NCI-H2196 (cell line): ENCODE measurements around the gene RBMX2.
"Not testable (repeated sequence)": the region's sequence is repeated elsewhere in the genome, so short reads cannot be mapped to it uniquely, and the experiment has no call there.

ENCODE experiments used
- DNase-seq: peaks from one replicate; lab custom pipeline; 2025; ENCODE audit not compliant: unreplicated experiment; lab: John Stamatoyannopoulos, UW

The RBMX2 gene, protein sequence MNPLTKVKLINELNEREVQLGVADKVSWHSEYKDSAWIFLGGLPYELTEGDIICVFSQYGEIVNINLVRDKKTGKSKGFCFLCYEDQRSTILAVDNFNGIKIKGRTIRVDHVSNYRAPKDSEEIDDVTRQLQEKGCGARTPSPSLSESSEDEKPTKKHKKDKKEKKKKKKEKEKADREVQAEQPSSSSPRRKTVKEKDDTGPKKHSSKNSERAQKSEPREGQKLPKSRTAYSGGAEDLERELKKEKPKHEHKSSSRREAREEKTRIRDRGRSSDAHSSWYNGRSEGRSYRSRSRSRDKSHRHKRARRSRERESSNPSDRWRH

DNA sequence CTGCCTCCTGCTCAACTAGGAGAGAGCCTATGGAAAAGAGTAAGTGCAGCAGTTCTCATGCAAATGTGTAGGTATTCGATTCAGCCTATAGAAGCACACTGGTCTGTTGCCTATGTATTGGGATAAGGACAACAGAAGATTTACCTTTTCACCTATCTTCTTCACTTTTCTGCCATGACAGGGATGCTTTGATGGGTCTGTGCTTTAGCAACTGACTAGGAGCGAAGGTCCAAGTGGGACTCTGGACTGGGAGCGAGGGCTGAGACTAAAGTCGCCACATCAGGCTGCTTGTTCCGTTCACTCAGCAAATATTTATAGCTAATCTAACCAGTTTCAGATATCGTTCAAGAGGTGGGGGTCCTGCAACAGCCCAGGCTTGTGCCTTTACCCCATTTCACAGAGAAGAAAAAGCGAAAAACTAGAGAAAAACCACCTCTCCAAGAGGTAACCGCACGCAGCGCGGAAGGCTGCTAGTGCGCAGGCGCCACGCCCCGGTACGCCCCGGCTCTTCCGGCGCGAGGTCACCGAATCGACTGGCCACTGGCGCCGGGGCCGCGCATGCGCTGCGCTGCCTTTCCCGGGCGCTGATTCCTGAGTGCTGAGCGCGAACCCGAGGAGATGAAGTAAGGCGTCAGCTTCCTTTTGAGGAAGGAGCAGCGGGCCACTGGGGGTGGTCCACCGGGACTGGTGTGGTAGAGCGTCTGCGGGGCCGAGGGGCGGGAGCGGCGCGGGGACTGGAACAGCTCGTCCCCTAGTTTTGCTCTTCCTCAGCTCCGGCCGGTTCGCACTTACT, at the start of gene RBMX2:
RBMX2 (plus strand) TSS at position 573 of the 793 bp plus-strand sequence; CDS start at position 619, 46 bp downstream.
- peak; percentile 66 for DNase-seq

GRCh38 chrX:130352050-130352449, 49.7 kb upstream of the RBMX2 start:
- DNase-seq: not testable (repeated sequence)

DNA sequence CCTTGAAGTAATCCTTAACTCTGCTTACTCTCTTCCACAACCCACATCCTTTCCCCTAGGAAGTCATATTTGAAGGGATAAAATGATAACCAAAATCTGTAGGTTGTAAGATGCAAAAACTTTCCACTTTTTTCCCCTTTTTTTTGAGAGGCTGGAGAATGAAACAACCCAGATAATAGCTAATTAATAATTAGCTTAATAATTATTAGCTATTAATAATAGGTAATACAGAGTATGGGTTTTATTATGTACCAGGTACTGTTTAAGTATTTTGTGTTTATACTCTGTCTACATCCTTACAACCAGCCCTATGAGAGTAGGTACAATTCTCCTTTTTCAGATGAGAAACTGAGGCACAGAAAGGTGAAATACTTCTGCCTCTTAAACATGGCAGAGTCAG, 25.7 kb upstream of the RBMX2 start:
- no peak for DNase-seq

DNA sequence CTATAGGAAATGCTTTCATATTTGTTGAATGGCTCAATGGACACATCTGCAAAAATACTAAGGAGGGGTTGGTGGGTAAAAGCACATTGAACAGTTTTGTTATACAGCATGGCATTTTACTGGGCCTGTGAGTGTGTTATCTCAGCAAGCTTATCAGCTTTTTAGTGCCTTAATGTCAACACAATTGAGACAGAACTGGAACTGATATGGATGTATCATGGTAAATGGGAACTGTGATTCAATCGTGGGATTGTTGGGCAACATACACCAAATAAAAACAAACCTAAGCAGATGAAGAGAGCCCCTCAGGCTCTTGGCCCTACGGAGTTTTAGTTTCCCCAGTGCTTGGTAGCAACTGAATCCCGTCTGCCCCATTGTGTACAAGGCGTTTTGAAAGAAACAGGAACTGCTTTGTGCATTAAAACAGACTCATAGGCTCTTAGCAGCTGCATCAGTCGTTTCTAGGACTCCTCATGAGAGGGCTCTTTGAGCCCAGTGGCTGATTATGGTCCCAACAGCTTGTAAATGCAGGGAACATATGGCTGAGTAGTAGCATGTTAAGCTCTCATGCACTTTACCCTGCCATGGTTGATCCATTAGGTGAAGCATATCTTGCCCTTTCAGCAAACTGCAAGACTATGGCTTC, 23.6 kb upstream of the RBMX2 start:
- no peak for DNase-seq

- DNase-seq: no peak
Measured at GRCh38 chrX:130385520-130385919, 16.3 kb upstream of the RBMX2 start, which contains the start of gene GPR119. TSS of gene GPR119 (minus strand) at chrX:130385674. CDS start at chrX:130385447, 227 bp downstream.

DNA sequence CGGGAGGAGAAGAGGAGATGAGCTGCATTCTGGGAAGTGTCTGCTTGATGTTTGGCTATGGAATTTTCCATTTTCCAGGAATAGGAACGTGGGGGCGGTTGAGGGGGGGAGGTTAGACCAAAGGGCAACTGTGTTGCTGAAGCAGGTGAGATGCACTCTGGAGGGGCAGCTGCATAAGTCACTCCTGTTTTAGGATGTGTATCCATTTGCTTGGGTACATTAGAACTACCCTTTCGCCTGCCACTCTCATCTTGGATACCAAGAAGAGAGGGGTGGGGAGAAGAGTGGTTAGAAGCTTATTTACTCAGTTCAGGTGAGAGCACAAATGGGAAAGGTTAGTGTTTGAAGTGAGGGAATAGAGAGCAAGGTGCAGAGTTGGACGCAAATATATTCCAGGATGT, 15.4 kb upstream of the RBMX2 start:
- no peak for DNase-seq

- peak; percentile 52 for DNase-seq
Measured at GRCh38 chrX:130393451-130394074, 8.2 kb upstream of the RBMX2 start.

- no peak for DNase-seq
Measured at GRCh38 chrX:130395341-130395740, 6.4 kb upstream of the RBMX2 start.

DNA sequence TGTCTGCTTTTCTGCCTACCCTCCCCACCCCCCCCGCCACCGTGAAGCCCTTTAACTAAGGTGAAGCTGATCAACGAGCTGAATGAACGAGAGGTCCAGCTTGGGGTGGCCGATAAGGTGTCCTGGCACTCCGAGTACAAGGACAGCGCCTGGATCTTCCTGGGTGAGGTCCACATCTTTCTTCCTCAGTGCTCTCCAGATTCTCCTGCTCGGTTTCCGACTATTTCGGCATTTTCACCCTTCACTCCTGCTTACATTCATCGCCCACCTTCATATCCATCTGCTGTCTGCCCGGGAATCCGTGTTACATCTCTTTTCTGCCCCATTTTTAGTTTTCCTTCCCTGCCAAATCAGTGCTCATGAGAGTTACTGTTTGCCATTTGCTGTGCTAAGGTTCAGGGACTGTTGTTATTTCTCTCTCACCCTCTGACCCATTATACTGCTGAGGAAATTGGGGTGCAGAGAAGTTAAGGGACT, 459 bp downstream of the RBMX2 start:
- no peak for DNase-seq

DNA sequence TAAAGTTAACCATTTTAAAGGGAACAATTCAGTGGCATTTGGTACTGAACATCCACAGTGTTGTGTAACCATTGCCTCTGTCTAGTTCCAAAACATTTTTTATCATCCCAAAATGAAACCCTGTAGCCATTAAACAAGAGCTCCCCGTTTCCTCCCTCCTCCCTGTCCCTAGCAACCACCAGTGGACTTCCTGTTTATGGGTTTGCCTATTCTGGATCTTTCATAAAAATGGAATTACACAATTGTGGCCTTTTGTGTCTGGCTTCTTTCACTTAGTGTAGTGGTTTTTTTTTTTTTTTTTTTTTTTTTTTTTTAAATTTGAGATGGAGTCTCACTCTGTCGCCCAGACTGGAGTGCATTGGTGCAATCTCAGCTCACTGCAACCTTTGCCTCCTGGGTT, 11.6 kb downstream of the RBMX2 start:
- no peak for DNase-seq

GRCh38 chrX:130414800-130415199, 13.0 kb downstream of the RBMX2 start:
- no peak for DNase-seq

- no peak for DNase-seq
Measured at GRCh38 chrX:130415201-130415600, 13.4 kb downstream of the RBMX2 start.

DNA sequence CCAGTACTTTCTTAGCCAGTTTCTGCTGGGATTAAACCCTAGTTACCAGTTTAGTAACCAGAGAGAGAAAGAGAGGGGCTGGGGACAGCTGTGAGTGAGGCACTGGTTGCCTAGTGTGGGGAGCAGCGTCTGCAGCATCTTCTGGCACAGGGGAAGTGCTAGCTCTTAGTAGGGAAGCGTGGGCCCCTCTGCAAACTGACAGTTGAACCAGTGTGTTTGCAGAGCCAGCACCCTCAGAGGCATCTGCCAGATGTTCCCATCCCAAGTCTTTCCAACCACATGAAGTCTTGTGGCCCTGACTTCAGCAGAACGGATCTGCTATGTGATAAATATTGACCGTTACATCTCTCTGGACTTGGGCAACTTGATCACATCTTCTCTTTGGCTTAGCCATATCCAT, 15.0 kb downstream of the RBMX2 start:
- DNase-seq: no peak

GRCh38 chrX:130418066-130418465, 16.3 kb downstream of the RBMX2 start:
- no peak for DNase-seq

- no peak for DNase-seq
Measured at GRCh38 chrX:130418740-130419139, 17.0 kb downstream of the RBMX2 start.

DNA sequence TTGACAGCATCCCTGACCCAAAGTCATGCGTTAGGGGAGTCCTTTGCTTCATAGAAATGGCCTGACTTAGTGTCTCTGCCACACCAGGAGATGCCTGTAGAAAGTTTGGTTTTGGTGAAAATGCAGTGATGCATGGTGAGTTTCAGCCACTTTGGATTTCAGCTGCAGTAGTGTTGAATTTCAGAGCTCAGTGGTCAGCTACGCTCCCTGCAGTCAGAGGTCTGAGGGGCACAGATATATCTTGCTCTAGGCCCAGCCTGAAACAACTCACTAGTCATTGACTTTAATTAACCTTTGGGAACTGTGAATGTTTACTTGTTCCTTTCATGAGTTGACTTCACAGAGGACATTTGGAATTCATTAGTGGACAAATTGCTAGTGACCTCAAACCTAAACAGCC, 17.5 kb downstream of the RBMX2 start:
- DNase-seq: no peak

GRCh38 chrX:130426531-130426930, 24.7 kb downstream of the RBMX2 start:
- DNase-seq: no peak

- DNase-seq: not testable (repeated sequence)
Measured at GRCh38 chrX:130429236-130429635, 27.4 kb downstream of the RBMX2 start.

DNA sequence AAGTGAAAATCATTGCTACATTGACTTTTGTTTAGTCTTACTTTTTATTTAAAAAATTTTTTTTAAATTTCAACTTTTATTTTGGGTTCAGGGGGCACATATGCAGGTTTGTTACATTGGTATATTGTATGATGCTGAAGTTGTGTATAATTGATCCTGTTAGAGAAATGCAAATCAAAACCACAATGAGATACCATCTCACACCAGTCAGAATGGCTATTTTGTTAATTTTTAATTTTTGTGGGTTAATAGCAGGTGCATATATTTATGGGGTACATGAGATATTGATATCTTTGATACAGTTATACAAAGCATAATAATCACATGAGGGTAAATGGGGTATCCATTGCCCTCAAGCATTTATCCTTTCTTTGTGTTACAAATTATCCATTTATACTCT, 34.1 kb downstream of the RBMX2 start:
- no peak for DNase-seq

DNA sequence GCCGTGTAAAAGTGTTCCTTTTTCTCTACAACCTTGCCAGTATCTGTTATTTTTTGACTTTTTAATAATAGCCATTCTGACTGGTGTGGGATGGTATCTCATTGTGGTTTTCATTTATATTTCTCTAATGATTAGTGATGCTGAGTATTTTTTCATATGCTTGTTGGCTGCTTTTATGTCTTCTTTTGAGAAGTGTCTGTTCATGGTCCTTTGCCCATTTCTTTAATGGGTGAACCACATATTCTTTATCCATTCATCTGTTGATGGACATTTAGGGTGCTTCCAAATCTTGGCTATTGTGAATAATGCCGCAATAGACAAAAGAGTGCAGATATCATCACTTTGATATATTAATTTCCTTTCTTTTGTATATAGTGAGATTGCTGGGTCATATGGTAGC, 36.2 kb downstream of the RBMX2 start:
- not testable (repeated sequence) for DNase-seq

- no peak for DNase-seq
Measured at GRCh38 chrX:130443875-130444274, 42.1 kb downstream of the RBMX2 start.
